IPS-NIHi7 (cell line): ENCODE results near the gene EEF1G.
"Not testable (repeated sequence)": the region's sequence is repeated elsewhere in the genome, so short reads cannot be mapped to it uniquely, and the experiment has no call there.

Source experiments
- DNase-seq: peaks from one replicate; pipeline ENCODE4 v3.0.0; 2012; ENCODE audit warnings: mixed read lengths; ENCODE audit errors: extremely low spot score

The EEF1G gene

DNA sequence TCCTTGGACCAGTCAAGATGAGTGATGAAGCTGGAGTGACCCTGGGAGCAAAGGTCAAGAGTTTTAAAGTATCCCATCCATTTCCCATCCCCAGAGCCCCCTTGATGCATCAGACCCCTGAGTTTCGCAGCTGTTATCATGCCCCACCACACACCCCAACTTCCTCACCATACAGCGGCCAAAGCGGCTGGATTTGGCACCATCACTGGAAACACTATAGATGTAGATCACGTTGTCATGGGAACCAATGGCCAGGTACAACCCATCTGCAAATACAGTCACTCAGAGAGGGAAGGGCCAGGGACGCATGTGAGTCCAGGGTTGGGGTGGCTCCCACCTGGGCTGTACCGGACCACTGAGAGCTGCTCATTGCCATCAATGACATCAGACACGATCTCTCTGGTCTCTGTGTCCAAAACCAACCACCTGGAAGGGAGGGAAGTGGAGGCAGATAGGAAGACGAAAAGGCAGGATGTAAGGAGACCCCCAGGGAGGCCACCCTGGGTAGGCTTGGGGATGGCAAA is 30.1 kb upstream of the EEF1G start:
- DNase-seq: no peak

DNA sequence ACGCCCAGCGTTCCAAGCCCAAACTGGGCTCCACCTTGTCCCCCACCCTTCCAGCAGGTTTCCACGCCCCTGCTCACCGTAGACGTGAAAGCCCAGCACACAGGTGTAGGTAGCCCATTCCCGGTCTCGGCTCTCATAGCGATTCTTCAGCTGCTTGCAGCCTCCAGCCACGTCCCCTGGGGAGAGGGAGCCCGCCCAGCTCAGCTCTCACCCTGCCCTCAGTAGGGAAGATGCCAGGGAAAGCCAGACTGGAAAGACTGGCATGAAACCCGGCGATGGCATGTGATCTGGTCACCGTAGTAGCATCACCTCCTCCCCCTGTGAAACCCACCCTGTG is 29.3 kb upstream of the EEF1G start:
- no peak for DNase-seq

DNA sequence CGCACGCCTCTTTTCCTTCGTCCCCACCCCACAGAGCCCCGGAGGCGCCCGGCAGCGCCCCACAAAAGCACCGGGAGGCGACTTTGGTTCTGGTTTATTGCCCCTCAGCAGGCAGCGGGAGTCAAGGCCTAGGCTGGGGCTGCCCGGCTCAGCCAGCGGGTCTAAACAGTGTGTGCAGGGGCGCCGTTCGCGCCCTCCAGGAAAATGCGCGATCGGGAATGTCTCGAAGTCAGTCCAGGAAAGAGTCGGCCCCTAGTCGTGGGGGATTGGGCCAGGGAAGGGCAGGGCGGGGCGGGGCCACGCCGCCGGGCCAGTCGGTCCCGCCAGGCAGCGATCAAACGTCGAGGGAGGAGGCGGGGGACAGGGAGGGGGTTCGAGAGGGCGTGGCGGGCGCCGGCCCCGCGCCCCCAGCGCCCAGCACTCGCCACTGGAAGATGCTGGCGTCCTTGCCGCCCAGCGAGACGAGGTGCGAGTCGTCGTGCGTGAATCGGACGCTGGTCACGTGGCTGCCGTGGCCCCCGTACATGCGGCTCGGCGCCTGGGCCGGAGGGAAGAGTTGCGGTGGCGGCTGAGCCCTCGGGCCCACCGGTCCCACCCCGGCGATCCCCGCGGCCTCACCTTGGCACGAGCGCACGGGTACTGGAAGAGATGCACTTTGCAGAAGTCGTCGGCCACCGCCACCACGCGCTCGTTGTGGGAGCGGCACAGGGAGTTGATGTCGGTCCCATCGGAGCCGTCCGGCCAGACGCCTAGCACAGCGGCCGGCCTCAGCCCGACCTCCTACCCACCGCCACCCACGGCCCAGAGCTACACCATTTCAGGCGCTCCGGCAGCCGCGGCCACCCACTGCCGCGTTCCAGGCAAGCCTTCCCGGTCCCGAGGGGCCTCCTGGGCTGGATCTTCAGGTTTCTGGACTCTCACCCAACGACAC is 28.7 kb upstream of the EEF1G start:
- DNase-seq: peak; percentile 77

DNA sequence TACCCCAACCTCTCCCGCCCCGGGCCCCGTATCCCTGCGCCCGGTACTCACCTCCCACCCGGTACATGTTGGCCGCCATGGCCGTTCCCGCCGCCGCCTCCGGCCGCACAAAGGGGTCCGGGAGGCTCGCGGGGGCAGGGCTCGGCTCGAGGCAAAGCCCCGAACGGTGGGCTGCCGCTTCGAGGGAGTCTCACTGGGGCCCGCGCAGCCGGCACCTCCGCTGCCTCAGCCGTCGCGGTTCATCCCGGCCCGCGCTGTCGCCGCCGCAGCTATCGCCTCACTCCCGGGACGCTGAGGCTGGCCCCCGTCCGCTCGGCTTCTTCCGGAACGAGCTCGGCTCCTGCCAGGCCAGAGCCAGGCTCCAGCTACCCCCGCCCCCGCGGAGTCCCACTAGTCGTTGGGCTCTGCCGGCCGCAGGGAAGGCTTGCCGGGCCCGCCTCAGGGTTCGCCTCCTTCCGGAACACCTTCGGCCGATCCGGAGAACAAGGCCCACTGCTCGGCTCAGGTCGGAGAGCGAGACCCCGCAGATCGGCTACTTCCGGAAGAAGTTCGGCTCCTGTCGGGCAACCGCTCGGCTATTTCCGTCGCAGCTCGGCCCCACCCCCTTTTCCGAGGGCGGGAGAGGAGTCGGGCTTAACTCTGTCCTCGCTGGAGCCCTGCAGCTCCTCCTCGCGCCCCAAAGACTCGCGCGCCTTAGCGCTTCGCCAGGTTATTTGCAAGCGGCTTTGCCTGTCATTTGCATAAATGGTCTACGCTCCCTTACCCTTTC is 27.9 kb upstream of the EEF1G start, which contains the start of gene MTA2:
Gene MTA2 (minus strand): TSS at position 494 of the 769 bp plus-strand sequence. CDS start 415 bp downstream, at position 79.
- peak; percentile 89 for DNase-seq

DNA sequence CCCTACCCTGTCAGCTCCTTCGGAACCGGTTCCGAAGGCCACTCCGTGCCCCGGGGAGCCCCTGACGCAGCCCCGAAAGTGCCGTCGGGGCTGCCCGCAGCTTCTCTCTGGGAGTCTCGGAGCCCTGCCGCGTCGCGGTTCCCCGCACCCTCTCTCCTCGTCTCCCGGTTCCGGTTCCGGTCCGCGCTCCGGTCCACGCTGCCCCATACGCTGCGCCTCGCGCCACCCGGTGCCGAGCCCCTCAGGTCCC is 27.4 kb upstream of the EEF1G start:
- no peak for DNase-seq

DNA sequence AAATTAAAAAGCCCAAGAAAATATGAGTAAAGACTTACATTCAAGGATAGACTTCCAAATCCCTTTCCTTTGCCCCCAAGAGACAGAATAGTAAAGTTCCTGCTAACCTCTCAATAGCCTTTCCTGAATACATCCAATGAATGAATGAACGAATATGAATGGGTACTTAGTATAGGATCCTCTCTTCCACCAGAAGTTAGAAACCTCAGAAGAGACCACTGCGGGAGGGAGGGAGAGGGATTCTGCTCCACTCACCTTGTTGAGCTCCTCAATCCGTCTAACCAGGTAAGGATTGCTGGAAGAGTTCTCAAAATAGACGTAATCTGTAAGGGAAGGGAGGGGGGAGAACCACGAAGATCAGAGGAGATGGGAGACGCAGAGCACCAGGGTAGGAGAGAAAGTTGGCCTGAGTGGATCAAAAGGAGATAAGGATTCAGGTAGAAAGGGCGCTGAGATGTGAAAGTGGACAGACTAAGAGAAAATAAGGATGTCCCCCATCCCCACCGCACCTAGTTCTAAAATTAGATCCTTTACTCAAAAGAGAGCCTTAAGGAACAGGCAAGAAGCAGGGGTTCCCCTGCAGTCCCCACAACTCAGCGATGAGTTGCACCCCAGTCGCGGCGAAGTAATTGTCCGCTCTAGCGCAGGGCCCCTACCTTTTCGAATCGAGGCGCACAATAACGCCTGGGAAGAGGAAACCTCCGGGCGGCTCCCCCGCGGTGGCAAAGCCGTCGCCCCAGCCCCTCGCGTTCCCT is 26.9 kb upstream of the EEF1G start:
- DNase-seq: no peak

DNA sequence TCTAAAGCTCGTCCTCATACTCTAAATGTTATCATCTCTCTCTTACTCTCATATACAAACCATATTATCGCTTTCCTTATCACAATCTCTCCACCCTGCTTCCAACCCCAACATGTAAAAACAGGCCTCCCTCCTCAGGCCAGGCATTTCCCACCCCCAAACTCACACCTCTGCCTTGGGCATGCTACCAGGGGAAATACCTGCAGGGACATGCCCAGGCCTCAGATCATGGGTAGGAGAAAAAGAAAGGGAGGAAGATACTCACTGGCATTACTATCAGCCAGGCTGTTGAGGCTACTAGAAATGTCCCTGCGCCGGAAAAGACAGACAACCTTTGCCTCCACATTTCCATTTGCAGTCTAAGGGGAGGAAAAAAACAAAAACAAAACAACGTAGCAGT is 26.2 kb upstream of the EEF1G start:
- no peak for DNase-seq

DNA sequence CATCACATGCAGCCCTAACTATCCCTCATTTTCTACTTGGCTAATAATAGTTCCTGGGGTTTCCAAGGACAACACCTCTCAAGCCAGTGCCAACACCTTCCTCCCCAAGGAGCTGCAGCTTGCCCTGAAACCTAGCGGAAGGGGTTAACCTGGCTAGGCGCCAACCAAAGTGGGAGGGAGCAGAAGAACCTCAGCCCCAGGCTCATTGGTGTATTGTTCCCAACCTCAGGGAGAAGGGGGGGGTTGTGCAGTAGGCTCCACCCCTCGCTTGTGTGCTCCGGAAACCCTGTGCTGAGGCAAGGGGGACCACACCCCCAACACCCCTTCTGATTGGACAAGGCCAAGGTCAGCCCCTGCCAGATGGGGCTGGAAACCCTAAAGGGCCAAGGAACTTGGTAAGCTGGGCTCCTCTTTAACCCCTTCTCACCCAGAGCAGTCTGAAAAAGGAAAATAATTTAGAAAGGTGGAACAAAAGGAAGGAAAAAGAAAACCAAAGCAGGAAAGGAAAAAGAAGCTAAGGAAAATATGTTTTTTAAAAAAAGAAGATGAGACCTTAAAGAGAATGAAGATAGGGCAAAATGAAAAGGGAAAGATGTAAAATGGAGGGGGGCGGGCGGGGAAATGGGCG is 25.5 kb upstream of the EEF1G start:
- DNase-seq: peak; percentile 93

DNA sequence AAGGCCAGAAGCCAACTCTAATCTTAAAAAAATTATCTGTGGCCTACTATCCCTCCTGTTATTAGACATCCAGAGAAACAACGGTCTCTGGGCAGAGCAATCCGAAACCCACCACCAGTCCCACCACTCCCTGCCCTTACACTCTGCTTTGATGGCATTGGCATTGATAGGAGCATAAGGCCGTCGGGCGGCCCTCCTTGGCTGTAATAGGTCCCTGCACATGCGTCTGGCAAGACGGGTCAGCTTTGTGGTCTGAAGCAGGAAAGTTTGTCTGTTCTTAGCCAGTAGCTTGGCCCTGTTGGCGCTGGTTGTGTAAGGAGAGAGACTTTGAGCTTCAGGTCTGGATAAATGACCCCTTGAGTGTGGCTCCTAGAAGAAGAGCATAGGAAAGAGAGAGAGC is 21.4 kb upstream of the EEF1G start:
- no peak for DNase-seq

DNA sequence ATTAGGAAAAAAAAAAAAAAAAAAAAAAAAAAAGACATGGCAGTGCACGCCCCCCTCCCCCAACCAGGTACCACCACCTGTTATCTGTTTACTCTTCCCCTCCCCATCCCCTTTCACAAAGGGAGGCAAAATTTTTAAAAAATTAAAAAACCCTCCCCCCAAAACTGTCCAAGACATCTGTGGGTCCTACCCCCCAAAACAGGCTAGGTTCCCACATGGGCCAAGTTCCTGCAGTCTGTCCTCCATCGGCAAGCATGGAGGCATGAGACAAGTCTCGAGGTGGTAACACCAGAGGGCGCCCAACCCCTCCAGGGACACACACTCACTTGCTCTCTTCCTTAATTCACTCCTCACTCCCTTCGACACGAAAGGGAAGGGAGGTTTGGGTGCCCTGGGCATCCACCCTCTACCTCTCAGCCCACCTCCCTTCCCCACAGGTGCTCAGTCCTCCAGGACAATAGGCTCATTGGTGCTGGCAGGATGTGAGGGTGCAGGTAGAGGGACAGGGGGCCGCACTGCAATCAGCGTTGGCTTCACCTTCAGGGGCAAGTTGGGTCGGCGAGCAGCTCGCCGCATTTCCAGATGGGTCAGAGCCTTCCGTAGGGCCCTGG is 19.8 kb upstream of the EEF1G start:
- DNase-seq: peak; percentile 62

DNA sequence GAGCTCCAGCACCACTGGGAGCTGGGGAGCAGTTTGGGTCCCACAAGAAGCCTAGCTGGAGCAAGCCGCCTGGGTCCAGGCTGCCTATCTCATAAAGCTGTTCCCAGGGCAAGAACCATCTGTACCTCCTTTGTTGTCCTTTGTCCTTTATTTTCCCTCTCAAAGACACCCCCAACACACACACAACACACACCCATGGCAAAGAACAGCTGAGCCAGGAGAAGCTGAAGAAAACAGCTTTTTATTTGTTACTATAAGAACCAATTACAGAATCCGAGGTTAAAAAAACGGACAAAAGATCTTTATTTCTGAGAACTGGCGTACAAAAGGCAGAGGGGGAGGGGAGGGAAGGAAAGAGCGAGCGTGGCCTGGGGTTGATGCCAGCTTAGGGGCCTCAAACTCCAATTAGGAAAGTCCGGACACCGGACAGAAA is 19.3 kb upstream of the EEF1G start:
- DNase-seq: no peak

DNA sequence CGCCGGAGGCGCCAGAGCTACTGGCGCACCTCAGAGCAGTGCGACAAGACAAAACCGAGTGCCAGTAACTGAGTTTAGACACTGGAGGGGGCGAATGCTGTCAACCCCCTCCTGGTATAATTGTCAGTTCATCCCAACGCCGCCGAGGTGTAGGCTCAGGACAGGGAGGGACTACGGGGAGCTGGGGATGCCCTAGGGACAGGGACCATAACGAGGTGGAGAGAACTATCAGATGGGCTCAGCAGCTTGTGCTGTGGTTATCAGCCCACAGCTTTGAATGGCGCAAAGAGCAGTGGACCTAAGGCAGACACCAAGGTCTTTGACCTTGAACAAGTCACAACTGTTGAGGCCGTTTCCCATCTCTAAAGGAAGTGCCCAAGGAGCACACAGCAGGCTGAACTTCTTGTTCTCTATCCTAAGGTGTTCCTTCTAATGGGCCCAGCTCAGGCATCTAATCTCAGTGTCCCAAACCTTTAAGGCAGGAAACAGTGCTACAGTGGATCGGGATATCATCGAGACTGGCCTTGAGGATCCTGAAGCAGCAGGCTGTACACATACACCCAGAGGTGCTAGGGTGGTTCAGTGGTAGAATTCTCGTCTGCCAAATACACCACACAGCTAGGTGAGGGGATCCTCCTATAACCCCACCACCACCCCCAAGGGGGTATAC is 18.6 kb upstream of the EEF1G start:
- DNase-seq: no peak

DNA sequence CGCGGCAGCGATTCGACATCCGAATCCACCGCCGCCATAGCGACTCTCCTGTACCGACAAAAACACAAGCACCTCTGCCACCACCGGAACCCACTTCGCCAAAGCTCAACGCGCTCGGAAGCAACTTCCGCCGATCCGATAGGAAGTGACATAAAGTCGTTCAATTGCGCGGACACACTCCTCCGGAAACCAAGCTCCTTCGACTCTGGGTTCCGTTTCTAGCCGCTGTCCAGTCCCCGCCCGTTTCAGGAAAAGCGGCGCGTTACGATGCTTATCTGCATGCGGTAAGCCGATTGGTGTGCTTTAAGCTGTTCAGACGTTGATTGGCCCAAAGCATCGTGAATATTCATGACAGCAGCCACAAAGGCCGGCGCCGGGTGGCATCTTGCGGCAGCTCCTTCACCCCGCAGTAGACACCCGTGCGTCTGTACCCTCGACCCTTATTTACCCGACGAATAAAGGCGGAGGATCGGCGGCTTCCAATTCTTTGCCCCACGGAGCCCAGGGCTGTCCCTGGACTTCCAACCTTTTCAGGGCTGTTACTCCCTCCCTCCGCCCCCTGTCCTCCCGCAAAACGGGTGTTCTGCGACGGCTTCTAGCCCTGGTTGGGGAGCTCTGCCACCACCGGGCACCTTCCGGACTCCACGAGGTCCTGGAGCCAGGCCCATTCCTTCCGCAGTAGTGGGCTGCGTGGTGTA is 17.9 kb upstream of the EEF1G start, which contains the start of gene TUT1:
Gene TUT1 (minus strand): TSS at position 76 of the 698 bp plus-strand sequence. CDS start 38 bp downstream, at position 38.
- DNase-seq: peak; percentile 90

DNA sequence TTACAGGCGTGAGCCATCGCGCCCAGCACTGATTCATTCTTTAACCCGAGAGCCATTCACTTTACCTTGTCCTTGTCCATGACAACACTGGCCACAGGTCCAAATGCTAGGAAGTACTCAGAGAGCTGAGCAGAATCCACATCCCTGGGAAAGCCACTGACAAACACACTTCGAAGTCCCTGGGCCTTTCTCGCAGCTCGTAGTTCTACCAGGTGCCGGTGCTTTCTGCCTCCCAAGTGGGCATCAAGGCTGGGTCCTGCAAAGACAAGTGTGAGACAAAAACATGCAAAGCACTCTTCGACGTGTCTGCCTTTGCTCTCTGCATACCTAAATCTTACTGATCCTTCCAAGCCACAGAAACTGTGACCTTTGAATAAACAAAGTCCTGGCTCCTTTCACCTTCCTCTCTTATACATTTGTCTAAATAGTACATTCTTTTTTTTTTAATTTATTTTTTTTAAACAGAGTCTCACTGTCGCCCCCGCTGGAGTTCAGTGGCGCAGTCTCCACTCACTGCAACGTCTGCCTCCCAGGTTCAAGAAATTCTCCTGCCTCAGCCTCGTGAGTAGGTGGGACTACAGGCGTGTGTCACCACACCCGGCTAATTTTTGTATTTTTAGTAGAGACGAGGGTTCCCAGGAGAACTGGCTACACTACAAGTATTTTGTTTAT is 15.4 kb upstream of the EEF1G start:
- no peak for DNase-seq

DNA sequence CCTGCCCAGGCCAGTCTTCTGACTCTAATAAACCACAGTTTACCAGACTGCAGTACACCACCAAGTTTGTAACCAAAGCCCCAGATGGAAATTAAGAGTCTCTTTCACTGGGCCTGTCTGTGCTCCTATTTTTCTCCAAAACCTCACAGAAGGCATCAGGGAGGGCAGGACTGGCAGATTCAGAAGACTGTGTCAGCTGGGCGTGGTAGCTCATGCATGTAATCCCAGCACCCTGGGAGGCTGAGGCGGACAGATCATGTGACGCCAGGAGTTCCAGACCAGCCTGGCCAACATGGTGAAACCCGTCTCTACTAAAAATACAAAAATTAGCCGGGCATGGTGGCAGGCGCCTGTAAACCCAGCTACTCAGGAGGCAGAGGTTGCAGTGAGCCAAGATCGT is 11.7 kb upstream of the EEF1G start:
- not testable (repeated sequence) for DNase-seq

DNA sequence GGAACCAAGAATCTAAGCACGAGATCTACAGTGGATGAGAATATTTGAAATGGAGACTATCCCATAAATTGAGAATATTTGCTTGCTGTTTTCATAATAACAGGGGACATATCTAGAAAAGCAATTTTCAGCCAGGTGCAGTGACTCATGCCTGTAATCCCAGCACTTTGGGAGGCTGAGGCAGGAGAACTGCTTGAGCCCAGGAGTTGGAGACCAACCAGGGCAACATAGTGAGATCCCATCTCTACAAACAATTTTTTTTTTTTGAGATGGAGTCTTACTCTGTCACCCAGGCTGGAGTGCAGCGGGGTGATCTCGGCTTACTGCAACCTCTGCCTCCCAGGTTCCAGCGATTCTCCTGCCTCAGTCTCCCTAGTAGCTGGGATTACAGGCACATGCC is 8.0 kb upstream of the EEF1G start:
- not testable (repeated sequence) for DNase-seq

DNA sequence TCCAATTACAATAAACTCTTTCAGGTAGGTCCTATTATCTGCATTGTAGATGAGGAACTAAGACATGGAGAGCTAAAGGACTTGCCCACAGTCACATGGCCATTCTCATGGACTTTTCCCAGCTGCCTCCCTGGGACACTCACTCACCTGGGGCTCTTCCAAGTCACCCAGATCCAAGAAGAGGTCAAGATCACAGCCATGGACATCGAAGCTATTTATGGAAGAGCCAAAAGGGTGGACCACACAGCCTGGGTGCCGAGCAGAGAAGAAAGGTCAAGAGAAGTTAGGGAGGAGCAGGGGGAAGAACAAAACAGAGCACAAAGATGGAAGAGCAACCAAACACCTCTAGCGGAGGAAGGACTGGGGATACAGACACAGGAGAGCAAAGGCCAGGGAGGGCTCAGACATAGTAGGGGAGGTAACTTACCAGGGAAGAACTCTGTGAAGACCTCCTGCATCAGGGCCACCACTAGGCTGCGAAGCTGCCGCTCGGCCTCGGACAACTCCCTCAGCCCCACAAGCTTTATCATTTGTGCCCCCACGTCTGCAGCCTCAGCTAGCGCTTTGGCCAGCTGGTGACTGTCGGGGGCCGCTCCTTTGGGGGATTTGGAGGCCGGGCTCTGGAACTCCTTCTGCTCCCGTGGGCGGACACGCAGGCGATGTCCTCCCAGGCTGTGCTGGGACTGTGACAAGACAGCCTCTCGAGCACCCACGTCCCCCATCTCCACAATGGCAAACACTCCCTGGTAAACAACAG is 7.4 kb upstream of the EEF1G start:
- DNase-seq: no peak

DNA sequence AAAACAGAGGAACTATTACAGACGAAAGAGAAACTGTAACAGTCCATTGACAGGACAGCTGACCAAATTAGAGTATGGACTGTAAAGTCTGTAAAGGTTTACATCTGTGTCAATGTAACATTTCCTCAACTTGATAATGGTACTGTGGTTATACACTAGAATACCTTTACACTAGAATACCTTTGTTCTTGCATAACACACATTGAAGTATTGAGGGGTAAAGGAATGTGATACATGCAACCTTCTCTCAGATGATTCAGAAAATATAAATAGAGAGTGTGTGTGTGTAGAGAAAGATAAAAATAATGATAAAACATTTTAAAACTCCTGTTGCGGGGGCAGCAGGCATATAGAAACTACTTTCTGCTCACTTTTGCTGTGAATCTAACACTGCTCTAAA is 5.6 kb upstream of the EEF1G start:
- no peak for DNase-seq

DNA sequence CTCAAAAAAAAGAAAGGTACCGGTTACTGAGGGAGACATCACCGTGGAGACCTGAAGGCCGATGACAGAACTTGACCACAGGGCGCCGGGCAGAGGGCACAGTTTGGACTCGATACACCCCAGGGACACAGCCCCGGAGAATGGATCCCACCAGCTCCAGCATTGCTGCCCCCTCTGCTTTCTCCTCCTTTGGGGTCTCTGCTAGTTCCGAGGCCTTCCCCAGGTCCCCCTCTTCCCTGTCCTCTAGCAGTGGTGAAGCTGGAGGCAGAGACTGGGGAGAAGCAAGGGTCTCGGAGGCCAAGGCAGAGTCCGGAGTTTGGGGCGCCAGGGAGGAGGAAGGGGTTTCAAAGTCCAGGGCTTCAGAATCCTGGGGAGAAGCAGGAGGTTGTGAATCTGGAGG is 4.8 kb upstream of the EEF1G start:
- no peak for DNase-seq
